Upper lobe of left lung (tissue), 4 donors: Measurements from ENCODE around the gene DCAF16.

Experiments used
- POLR2A ChIP-seq, 4 donors: fragments of 450-650 bp; IDR thresholded peaks; one replicate each; pipeline ENCODE4 v1.5.1; 2016 to 2017; ENCODE audit warnings: antibody characterized with exemption in 4 of 4, mild to moderate bottlenecking in 2 of 4
- TF ChIP-seq, protein P1 (sequence below), 6 experiments: fragments of 450-650 bp in 4 of 6; fragments of 200-600 bp in 2 of 6; sonication (generic) in 2 of 6; IDR thresholded peaks; one replicate each; pipeline ENCODE4 v1.5.1; 2016 to 2019; ENCODE audit warnings: antibody characterized with exemption in 6 of 6

DNA sequence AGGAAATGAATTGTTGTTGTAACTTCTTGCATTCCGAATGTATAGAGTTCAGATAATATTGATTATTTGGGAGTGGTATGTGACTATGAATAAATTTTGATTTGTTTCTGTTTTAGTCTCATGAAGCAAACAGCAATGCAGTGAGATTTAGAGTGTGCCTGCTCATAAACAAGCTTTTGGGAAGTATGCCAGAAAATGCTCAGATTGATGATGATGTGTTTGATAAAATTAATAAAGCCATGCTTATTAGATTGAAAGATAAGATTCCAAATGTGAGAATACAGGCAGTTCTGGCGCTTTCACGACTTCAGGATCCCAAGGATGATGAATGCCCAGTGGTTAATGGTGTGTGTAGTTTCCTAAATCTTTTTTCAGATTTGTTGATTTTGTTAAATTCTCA is 2.2 kb upstream of the DCAF16 start:
- TF ChIP-seq, protein P1, sequence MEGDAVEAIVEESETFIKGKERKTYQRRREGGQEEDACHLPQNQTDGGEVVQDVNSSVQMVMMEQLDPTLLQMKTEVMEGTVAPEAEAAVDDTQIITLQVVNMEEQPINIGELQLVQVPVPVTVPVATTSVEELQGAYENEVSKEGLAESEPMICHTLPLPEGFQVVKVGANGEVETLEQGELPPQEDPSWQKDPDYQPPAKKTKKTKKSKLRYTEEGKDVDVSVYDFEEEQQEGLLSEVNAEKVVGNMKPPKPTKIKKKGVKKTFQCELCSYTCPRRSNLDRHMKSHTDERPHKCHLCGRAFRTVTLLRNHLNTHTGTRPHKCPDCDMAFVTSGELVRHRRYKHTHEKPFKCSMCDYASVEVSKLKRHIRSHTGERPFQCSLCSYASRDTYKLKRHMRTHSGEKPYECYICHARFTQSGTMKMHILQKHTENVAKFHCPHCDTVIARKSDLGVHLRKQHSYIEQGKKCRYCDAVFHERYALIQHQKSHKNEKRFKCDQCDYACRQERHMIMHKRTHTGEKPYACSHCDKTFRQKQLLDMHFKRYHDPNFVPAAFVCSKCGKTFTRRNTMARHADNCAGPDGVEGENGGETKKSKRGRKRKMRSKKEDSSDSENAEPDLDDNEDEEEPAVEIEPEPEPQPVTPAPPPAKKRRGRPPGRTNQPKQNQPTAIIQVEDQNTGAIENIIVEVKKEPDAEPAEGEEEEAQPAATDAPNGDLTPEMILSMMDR (IDR thresholded peaks at IDR 0.05): no peak
- no peak for TF ChIP-seq POLR2A (IDR thresholded peaks at IDR 0.05)
